HepG2 (cell line): ENCODE data around the gene ALDH1L2. TPM values are rescaled to one million over a fixed set of nuclear protein-coding genes. Genes with fewer than 3 reads are reported as not detected.

ENCODE experiments used
- ATAC-seq: fragments of 200-7000 bp; cut with Tn5 transposase; 3 replicates; pipeline ENCODE4 v1.9.1; 2020; ENCODE audit warnings: mild to moderate bottlenecking, moderate library complexity
- BruUV-seq: library from RNA; stranded (reverse); fragments of 400-500 nt; replicated peaks from 2 replicates; lab custom pipeline; 2021; lab: Mats Ljungman, UMichigan
- CTCF ChIA-PET: fragments of 300-600 bp; formaldehyde crosslinking; extraction: SDS; loops from one replicate; lab custom pipeline; 2021; ENCODE audit warnings: low total read pairs, inconsistent platforms, low intra/inter-chr PET ratio; lab: Yijun Ruan, JAX
- POLR2A ChIA-PET: fragments of 350-600 bp; sonication (Branson Sonifier 250); formaldehyde crosslinking; loops from one replicate; lab custom pipeline; 2020; ENCODE audit warnings: antibody characterized with exemption, inconsistent platforms; lab: Yijun Ruan, JAX
- DNase-seq: peaks from one replicate; pipeline ENCODE4 v3.0.0-alpha.2; 2015; ENCODE audit warnings: low spot score
- FAIRE-seq: peaks from 3 replicates; lab custom pipeline; 2011; peaks lifted over from hg19 to GRCh38; lab: Jason Lieb, UNC
- H2AFZ ChIP-seq: one replicate; pipeline ENCODE4 v1.6.1; 2011; ENCODE audit warnings: low read length, inconsistent platforms
- H3K27ac ChIP-seq: fragments of 300-600 bp; 3 replicates; pipeline ENCODE4 v1.8.0; 2011; ENCODE audit warnings: mixed run types, mild to moderate bottlenecking, mixed read lengths, low read length, inconsistent platforms; ENCODE audit not compliant: insufficient read depth; ENCODE audit errors: extremely low read length
- H3K27me3 ChIP-seq, 2 experiments: fragments of 200-600 bp in 1 of 2; 2 replicates in 1 of 2; 3 replicates in 1 of 2; pipeline versions ENCODE4 v1.6.0 to v1.8.0; 2011; ENCODE audit warnings: low read length in 2 of 2, mild to moderate bottlenecking in 2 of 2, moderate library complexity in 2 of 2, inconsistent platforms in 1 of 2; ENCODE audit not compliant: insufficient read depth in 2 of 2, control insufficient read depth in 1 of 2
- H3K36me3 ChIP-seq, 2 experiments: fragments of 200-600 bp in 1 of 2; replicated peaks in 1 of 2; 2 replicates in 1 of 2; 3 replicates in 1 of 2; pipeline versions ENCODE4 v1.5.1 to v1.8.0; 2011; ENCODE audit warnings: low read length in 2 of 2, inconsistent platforms in 1 of 2; ENCODE audit not compliant: insufficient read depth in 2 of 2, control insufficient read depth in 1 of 2
- H3K4me1 ChIP-seq: 2 replicates; pipeline ENCODE4 v1.5.1; 2012; ENCODE audit warnings: low read length, inconsistent platforms; ENCODE audit not compliant: insufficient read depth
- H3K4me2 ChIP-seq: 2 replicates; pipeline ENCODE4 v1.6.0; 2011; ENCODE audit warnings: low read depth, low read length, inconsistent platforms
- H3K4me3 ChIP-seq, 3 experiments: fragments of 200-600 bp in 1 of 3; sonication (generic), shearing (Covaris generic) in 1 of 3; replicated peaks in 1 of 3; 2 replicates each; pipeline ENCODE4 v1.5.1; 2011 to 2016; ENCODE audit warnings: low read length in 3 of 3, inconsistent platforms in 2 of 3, low read depth in 2 of 3, mild to moderate bottlenecking in 2 of 3, control low read depth in 1 of 3, mixed read lengths in 1 of 3; ENCODE audit not compliant: insufficient read depth in 1 of 3
- H3K79me2 ChIP-seq: one replicate; pipeline ENCODE4 v1.6.1; 2011; ENCODE audit warnings: low read length, inconsistent platforms; ENCODE audit not compliant: insufficient read depth
- H3K9ac ChIP-seq: 2 replicates; pipeline ENCODE4 v1.6.0; 2011; ENCODE audit warnings: mild to moderate bottlenecking, low read depth, low read length, inconsistent platforms; ENCODE audit not compliant: insufficient read depth
- H3K9me3 ChIP-seq: 2 replicates; pipeline ENCODE4 v1.5.1; 2012; ENCODE audit warnings: mild to moderate bottlenecking, low read length
- H4K20me1 ChIP-seq: 2 replicates; pipeline ENCODE4 v1.6.0; 2011; ENCODE audit warnings: inconsistent platforms, mild to moderate bottlenecking, low read length, moderate library complexity; ENCODE audit not compliant: insufficient read depth
- ATAD3A ChIP-seq: sonication (generic); formaldehyde crosslinking; IDR thresholded peaks from 2 replicates; pipeline ENCODE4 v1.4.0; 2020; ENCODE audit warnings: missing genetic modification reagents
- DPF2 ChIP-seq: sonication (generic); formaldehyde crosslinking; IDR thresholded peaks from 2 replicates; pipeline ENCODE4 v1.4.0; 2020; ENCODE audit warnings: mild to moderate bottlenecking, low read depth, missing genetic modification reagents, borderline replicate concordance
- DR1 ChIP-seq: sonication (generic); formaldehyde crosslinking; IDR thresholded peaks from 2 replicates; pipeline ENCODE4 v1.8.0; 2021; ENCODE audit warnings: mild to moderate bottlenecking, missing genetic modification reagents, inconsistent platforms
- GRHL1 ChIP-seq: sonication (generic); formaldehyde crosslinking; conservative IDR thresholded peaks from 2 replicates; pipeline ENCODE4 v1.8.0; 2022; ENCODE audit warnings: missing genetic modification reagents
- GTF3A ChIP-seq: sonication (generic); formaldehyde crosslinking; conservative IDR thresholded peaks from 2 replicates; pipeline ENCODE4 v1.4.0; 2020; ENCODE audit warnings: mild to moderate bottlenecking, missing genetic modification reagents
- HOXA5 ChIP-seq: sonication (generic); formaldehyde crosslinking; IDR thresholded peaks from 2 replicates; pipeline ENCODE4 v1.4.0; 2020; ENCODE audit warnings: missing genetic modification reagents
- KDM5A ChIP-seq: fragments of 200-600 bp; sonication (generic); IDR thresholded peaks from 2 replicates; pipeline ENCODE4 v1.7.0; 2018; ENCODE audit warnings: antibody characterized with exemption, mild to moderate bottlenecking, low read length, borderline replicate concordance
- MAX ChIP-seq: IDR thresholded peaks from 2 replicates; pipeline ENCODE4 v1.6.1; 2012; ENCODE audit warnings: inconsistent platforms
- MBD4 ChIP-seq: IDR thresholded peaks from 2 replicates; pipeline ENCODE4 v1.6.1; 2012; ENCODE audit warnings: low read length, inconsistent platforms, borderline replicate concordance
- PBX2 ChIP-seq: IDR thresholded peaks from 2 replicates; pipeline ENCODE4 v1.6.1; 2016; ENCODE audit warnings: control low read depth
- SATB2 ChIP-seq: sonication (generic); formaldehyde crosslinking; IDR thresholded peaks from 2 replicates; pipeline ENCODE4 v1.5.0; 2020; ENCODE audit warnings: missing genetic modification reagents
- STAT6 ChIP-seq: sonication (generic); formaldehyde crosslinking; IDR thresholded peaks from 2 replicates; pipeline ENCODE4 v1.4.0; 2020; ENCODE audit warnings: missing genetic modification reagents, mild to moderate bottlenecking, borderline replicate concordance
- ZFP62 ChIP-seq: sonication (generic); formaldehyde crosslinking; IDR thresholded peaks from 2 replicates; pipeline ENCODE4 v1.4.0; 2020; ENCODE audit warnings: missing genetic modification reagents
- ZKSCAN1 ChIP-seq: fragments of 150-350 bp; IDR thresholded peaks from 2 replicates; pipeline ENCODE4 v1.6.1; 2014; ENCODE audit warnings: low read length
- ZNF143 ChIP-seq: sonication (generic); formaldehyde crosslinking; IDR thresholded peaks from 2 replicates; pipeline ENCODE4 v1.4.0; 2020; ENCODE audit warnings: missing genetic modification reagents
- ZNF251 ChIP-seq: sonication (generic); formaldehyde crosslinking; IDR thresholded peaks from 2 replicates; pipeline ENCODE4 v1.9.0; 2021; ENCODE audit warnings: mild to moderate bottlenecking, missing genetic modification reagents
- ZNF567 ChIP-seq: sonication (generic); formaldehyde crosslinking; IDR thresholded peaks from 2 replicates; pipeline ENCODE4 v1.8.1; 2023; ENCODE audit warnings: mild to moderate bottlenecking, missing genetic modification reagents, borderline replicate concordance
- ZNF891 ChIP-seq: sonication (generic); formaldehyde crosslinking; IDR thresholded peaks from 2 replicates; pipeline ENCODE4 v1.5.0; 2020; ENCODE audit warnings: mild to moderate bottlenecking, missing genetic modification reagents
- WGBS: methylation state at CpG from one replicate; pipeline ENCODE4 v1.1.6; 2017; ENCODE audit warnings: low lambda C conversion rate; 5-methylcytosine and 5-hydroxymethylcytosine counted together
- in situ Hi-C: cut with HindIII; loops from 2 replicates; pipeline ENCODE4 v1.10.0; 2017; ENCODE audit warnings: low pct_unique_long_range_greater_than_20kb; ENCODE audit not compliant: extremely low pct_ligation_motif_present
- intact Hi-C: fragments of 100-400 bp; cut with micrococcal nuclease; formaldehyde crosslinking; loops from one replicate; pipeline ENCODE4 v1.10.0; 2022; ENCODE audit not compliant: unreplicated experiment
- polyA plus RNA-seq, 8 experiments: library from polyadenylated mRNA; depleted of rRNA in 3 of 8; stranded (reverse) in 7 of 8; unstranded in 1 of 8; fragments of >200 nt; fragmentation: Illumina TruSeq in 4 of 8; extraction: Trizol in 4 of 8; gene quantifications; 2 replicates each; pipeline versions ENCODE4 v1.2.1 to v1.2.3, GENCODE V29; 2011 to 2016; ENCODE audit warnings: low read depth in 4 of 8, missing spikeins in 1 of 8, mixed read lengths in 1 of 8; ENCODE audit not compliant: insufficient read depth in 1 of 8
- total RNA-seq, 5 experiments: library from RNA; depleted of rRNA; stranded (reverse); fragments of >200 nt; fragmentation: Illumina TruSeq; extraction: Trizol; gene quantifications; 2 replicates each; pipeline ENCODE4 v1.2.3, GENCODE V29; 2016; ENCODE audit warnings: low read depth in 1 of 5

Gene ALDH1L2
- total and polyA plus RNA-seq, 2 of the 13 experiments (the other 11 are each of a cell fraction or from before 2014, with no cell fraction given), result 0.40 to 4.6 TPM

GRCh38 chr12:105083031-105083430 is 1.2 kb downstream of the ALDH1L2 start (continued):
- TF ChIP-seq GTF3A (CRISPR knock-in tag) (no peak), DPF2 (CRISPR knock-in tag) (no peak), ZNF143 (CRISPR knock-in tag) (no peak), ZFP62 (CRISPR knock-in tag) (no peak), MAX (peak; percentile 48; the same call in 1 of the 2 replicates)

- FAIRE-seq, result no peak
- CTCF ChIA-PET, result no interaction called here
- TF ChIP-seq HOXA5 (CRISPR knock-in tag) (no peak), ZNF251 (CRISPR knock-in tag) (no peak), PBX2 (CRISPR knock-in tag) (no peak), ZNF891 (no peak), ZNF567 (CRISPR knock-in tag) (no peak), DR1 (no peak), GRHL1 (CRISPR knock-in tag) (no peak), KDM5A (no peak), ZKSCAN1 (no peak), STAT6 (CRISPR knock-in tag) (no peak), SATB2 (CRISPR knock-in tag) (no peak), ATAD3A (CRISPR knock-in tag) (no peak), MBD4 (no peak)
These were observed 5.3 kb downstream of the ALDH1L2 start for GRCh38 chr12:105078712-105079570.

More at GRCh38 chr12:105078712-105079570, 5.3 kb downstream of the ALDH1L2 start:
- BruUV-seq, result no TSS peak
- DNase-seq, result no peak
- Histone ChIP-seq H3K4me3 (no peak overlapping the region), H3K36me3 (no peaks in the 10 kb centered on the region), H3K79me2 (no peaks in the 10 kb centered on the region), H3K9me3 (no peaks in the 10 kb centered on the region), H3K4me1 (peaks cover 13% of the 10 kb centered on the region), H4K20me1 (no peaks in the 10 kb centered on the region), H3K9ac (no peak overlapping the region), H3K4me2 (no peak overlapping the region), H3K27me3 (peaks cover 0 to 4% of the 10 kb centered on the region in 2 experiments; a peak in 2 of 5 replicates), H3K27ac (no peak overlapping the region), H2AFZ (no peak overlapping the region)
- in situ Hi-C loops (no loop called here), intact Hi-C loops (no loop called here)
- ATAC-seq, result no peak
- WGBS, result 72% methylated on average over 11 of the region's 11 CpGs
- POLR2A ChIA-PET, result no interaction called here
